CD4-positive, CD25-positive, alpha-beta regulatory T cell (primary cell): ENCODE results near the gene CLN3. TPM values are rescaled to one million over a fixed set of nuclear protein-coding genes. Genes with fewer than 3 reads are reported as not detected.

Experiments used
- ATAC-seq, 2 donors: fragments of 150-1000 bp; cut with Tn5 transposase; one replicate each; pipeline ENCODE4 v1.10.0; 2021; ENCODE audit warnings: low read depth in 2 of 2, moderate number of reproducible peaks in 2 of 2, moderate library complexity in 1 of 2
- DNase-seq, 3 donors: peaks; one replicate each; pipeline versions ENCODE4 v3.0.0 to v3.0.0-alpha.2; 2012 to 2022; ENCODE audit warnings: mixed read lengths in 1 of 3
- H3K27ac ChIP-seq: one replicate; pipeline ENCODE4 v1.7.0; 2013; ENCODE audit warnings: mild to moderate bottlenecking, low read length; ENCODE audit not compliant: insufficient read depth, poor library complexity, severe bottlenecking
- H3K27me3 ChIP-seq: one replicate; pipeline ENCODE4 v1.7.0; 2013; ENCODE audit warnings: low read length; ENCODE audit not compliant: control insufficient read depth, insufficient read depth
- H3K36me3 ChIP-seq: one replicate; pipeline ENCODE4 v1.7.0; 2013; ENCODE audit warnings: mild to moderate bottlenecking, low read length, moderate library complexity; ENCODE audit not compliant: control insufficient read depth, insufficient read depth
- H3K4me1 ChIP-seq: 2 replicates; pipeline ENCODE4 v1.7.0; 2013; ENCODE audit warnings: mild to moderate bottlenecking, low read length; ENCODE audit not compliant: insufficient read depth, control insufficient read depth, poor library complexity, severe bottlenecking
- H3K4me3 ChIP-seq: one replicate; pipeline ENCODE4 v1.7.0; 2013; ENCODE audit warnings: low read depth, mild to moderate bottlenecking, low read length, moderate library complexity
- H3K9me3 ChIP-seq, 2 experiments: 1 replicate in 1 of 2; 2 replicates in 1 of 2; pipeline ENCODE4 v1.7.0; 2013; ENCODE audit warnings: low read length in 2 of 2, mild to moderate bottlenecking in 1 of 2, moderate library complexity in 1 of 2; ENCODE audit not compliant: control insufficient read depth in 2 of 2
- H3K27ac Mint-ChIP-seq, 3 donors: one replicate each; pipeline ENCODE4 v1.8.0; 2020 to 2022; ENCODE audit warnings: mild to moderate bottlenecking in 3 of 3, mixed read lengths in 3 of 3, moderate library complexity in 2 of 3
- H3K27me3 Mint-ChIP-seq: one replicate; pipeline ENCODE4 v1.8.0; 2022; ENCODE audit warnings: mild to moderate bottlenecking, mixed read lengths
- H3K36me3 Mint-ChIP-seq: one replicate; pipeline ENCODE4 v1.8.0; 2020; ENCODE audit warnings: mixed read lengths
- H3K4me1 Mint-ChIP-seq, 4 donors: one replicate each; pipeline ENCODE4 v1.8.0; 2020 to 2022; ENCODE audit warnings: mixed read lengths in 4 of 4, mild to moderate bottlenecking in 1 of 4
- H3K4me3 Mint-ChIP-seq, 4 donors: one replicate each; pipeline ENCODE4 v1.8.0; 2020 to 2022; ENCODE audit warnings: mild to moderate bottlenecking in 4 of 4, mixed read lengths in 4 of 4, moderate library complexity in 3 of 4
- H3K9me3 Mint-ChIP-seq, 7 donors: one replicate each; pipeline ENCODE4 v1.8.0; 2020 to 2022; ENCODE audit warnings: mixed read lengths in 7 of 7, mild to moderate bottlenecking in 3 of 7, moderate library complexity in 2 of 7
- polyA plus RNA-seq, 4 donors: library from polyadenylated mRNA; unstranded; fragments of 300-500 nt; fragmentation: Illumina TruSeq; gene quantifications; one replicate each; pipeline ENCODE4 v1.2.3, GENCODE V29; 2021
- total RNA-seq: library from RNA; stranded (reverse); gene quantifications from one replicate; pipeline ENCODE4 v1.2.3, GENCODE V29; 2022

CLN3 gene
- total and polyA plus RNA-seq, 5 donors from 2014 or later, result 24.8 to 55.2 (median 31.7) TPM

DNA sequence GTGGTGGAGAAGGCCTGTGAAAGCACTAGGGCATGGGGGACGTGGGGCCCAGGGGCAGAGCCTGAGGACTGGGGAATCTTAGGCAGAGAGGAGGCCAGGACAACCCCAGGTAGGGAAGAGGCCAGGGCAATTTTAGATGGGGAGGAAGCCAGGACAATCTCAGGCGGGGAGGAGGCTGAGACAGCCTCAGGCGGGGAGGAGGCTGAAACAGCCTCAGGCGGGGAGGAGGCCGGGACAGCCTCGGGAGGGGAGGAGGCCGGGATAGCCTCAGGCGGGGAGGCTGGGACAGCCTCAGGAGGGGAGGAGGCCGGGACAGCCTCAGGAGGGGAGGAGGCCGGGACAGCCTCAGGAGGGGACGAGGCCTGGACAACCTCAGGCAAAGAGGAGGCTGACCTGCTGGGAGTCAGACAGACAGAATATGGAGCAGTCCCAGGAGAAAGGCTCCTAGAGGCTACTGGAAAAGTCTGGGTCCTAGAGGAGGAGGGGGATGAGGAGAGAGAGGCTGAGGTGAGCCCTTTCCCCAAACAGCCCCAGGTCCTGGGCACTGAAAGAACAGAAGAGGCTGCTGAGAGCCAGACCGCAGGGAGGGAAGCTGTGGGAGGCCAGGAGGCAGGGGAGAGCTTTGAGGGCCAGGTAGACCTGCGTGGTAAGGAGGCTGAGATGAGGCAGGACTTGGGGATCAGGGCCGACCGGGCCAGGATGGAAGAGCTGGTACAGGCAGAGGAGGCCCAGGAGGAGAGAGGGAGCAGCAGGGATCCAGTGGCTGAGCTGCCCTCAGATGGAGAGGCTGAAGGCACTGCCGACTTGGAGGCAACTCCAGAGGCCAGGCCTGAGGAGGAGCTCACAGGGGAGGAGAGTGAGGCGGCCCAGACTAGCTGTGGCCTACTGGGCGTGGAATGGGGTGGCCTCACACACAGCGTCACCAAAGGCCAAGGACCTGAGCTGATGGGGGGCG lies 4.2 kb upstream of the CLN3 start:
- peaks cover 46% of the 10 kb centered on the region for H3K4me1 ChIP-seq
- H3K27ac ChIP-seq, result peak overlapping the region; percentile 98
- Mint-ChIP-seq H3K36me3 (peaks cover 9% of the 10 kb centered on the region), H3K9me3 (no peaks in the 10 kb centered on the region), H3K4me1 (peaks cover 0 to 68% (median 31%) of the 10 kb centered on the region in 4 donors), H3K27me3 (no peaks in the 10 kb centered on the region), H3K4me3 (peak overlapping the region; percentile 84 to 98 (median 88)), H3K27ac (peak overlapping the region; percentile 99 to 100 (median 99))
- ATAC-seq (no peak), DNase-seq (no peak)
- no peaks in the 10 kb centered on the region for H3K9me3 ChIP-seq
- no peaks in the 10 kb centered on the region for H3K27me3 ChIP-seq
- no peaks in the 10 kb centered on the region for H3K36me3 ChIP-seq
- no peak overlapping the region for H3K4me3 ChIP-seq

DNA sequence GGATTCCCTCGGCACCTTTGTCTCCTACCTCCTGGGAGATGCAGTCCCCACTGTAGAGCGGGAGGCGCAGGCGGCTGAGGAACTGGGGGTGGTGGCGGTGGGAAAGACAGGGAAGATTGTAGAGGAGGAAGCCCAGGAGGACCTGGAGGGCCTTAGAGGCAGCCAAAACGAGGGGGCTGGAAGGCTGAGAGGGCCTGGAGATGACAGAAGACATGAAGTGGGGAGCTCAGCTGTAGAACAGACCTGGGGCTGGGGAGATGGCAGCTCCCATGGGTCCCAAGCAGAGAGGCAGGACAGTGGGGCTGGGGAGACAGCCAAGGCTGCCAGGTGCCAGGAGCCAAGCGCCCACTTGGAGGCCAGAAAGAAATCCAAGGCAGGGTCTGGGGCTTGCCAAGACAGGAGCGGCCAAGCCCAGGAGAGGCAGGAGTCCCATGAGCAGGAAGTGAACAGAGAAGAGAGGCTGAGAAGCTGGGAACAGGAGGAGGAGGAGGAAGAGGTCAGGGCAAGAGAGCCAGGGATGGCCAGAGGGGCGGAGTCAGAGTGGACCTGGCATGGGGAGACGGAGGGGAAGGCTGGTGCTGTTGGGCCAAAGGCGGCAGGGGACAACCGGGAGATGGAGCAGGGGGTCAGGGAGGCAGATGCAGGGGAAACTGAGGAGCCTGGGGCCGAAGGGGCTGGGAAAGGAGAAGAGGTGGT lies 3.4 kb upstream of the CLN3 start:
- Histone ChIP-seq H3K4me1 (peaks cover 54% of the 10 kb centered on the region), H3K9me3 (no peaks in the 10 kb centered on the region), H3K27me3 (no peaks in the 10 kb centered on the region), H3K36me3 (no peaks in the 10 kb centered on the region), H3K27ac (peak overlapping the region; percentile 98), H3K4me3 (peak overlapping the region; percentile 89)
- H3K27ac Mint-ChIP-seq, result peak overlapping the region; percentile 99 to 100 (median 99)
- H3K4me1 Mint-ChIP-seq, result peaks cover 0 to 68% (median 31%) of the 10 kb centered on the region in 4 donors
- H3K27me3 Mint-ChIP-seq, result no peaks in the 10 kb centered on the region
- peaks cover 9% of the 10 kb centered on the region for H3K36me3 Mint-ChIP-seq
- ATAC-seq (no peak), DNase-seq (peak in 1 of 3 donors; percentile 12)
- no peaks in the 10 kb centered on the region for H3K9me3 Mint-ChIP-seq
- H3K4me3 Mint-ChIP-seq, result peak overlapping the region; percentile 86 to 98 (median 90)

DNA sequence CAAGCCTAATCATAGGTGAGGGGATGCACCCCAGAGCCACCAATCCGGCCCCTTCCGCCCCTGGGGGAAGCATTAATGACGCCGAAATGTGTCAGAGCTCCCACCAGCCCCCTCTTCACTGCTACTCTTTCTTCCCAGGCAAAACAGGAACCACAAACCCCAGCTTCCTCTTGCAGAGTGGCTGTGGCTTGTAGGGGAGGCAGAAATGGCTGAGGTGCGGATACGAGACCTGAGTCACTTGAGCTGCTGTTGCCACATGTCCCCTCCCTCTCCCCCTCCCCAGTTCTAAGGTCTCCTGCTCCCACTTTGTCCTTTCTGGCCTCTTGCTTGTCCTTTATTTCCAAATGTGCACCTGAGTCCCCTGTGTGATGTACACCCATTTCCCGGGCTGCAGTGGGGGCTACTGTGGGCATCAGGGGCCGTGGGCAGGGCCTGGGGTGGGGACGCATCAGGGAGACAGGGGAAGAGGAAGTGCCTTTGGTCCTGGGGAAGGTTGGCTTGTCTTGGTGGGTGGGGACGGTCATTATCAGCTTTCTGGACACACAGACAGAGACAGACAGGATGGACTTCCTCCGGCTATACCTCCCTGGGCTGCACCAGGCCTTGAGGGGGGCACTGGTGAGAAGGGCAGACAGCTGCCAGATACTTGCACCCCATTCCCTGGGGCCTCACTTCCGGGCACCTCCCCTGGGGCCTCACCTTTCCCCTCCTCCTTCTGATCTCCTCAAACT lies 2.4 kb upstream of the CLN3 start, which contains the start of gene APOBR:
Gene APOBR, plus strand, starts transcription at position 523 of the 731 bp plus-strand sequence. Its CDS starts 39 bp downstream, at position 562.
- Histone ChIP-seq H3K36me3 (peaks cover 1% of the 10 kb centered on the region), H3K27ac (peak within 1 kb of the TSS; percentile 98), H3K27me3 (no peaks in the 10 kb centered on the region), H3K9me3 (no peaks in the 10 kb centered on the region), H3K4me1 (peaks cover 64% of the 10 kb centered on the region), H3K4me3 (peak within 1 kb of the TSS; percentile 89)
- peak within 1 kb of the TSS; percentile 86 to 98 (median 90) for H3K4me3 Mint-ChIP-seq
- no peaks in the 10 kb centered on the region for H3K9me3 Mint-ChIP-seq
- peak within 1 kb of the TSS; percentile 99 to 100 (median 99) for H3K27ac Mint-ChIP-seq
- H3K4me1 Mint-ChIP-seq, result peaks cover 0 to 73% (median 31%) of the 10 kb centered on the region in 4 donors
- H3K36me3 Mint-ChIP-seq, result peaks cover 9% of the 10 kb centered on the region
- H3K27me3 Mint-ChIP-seq, result no peaks in the 10 kb centered on the region
- ATAC-seq (peak; percentile 82 to 84), DNase-seq (peak; percentile 80 to 96 (median 90))

DNA sequence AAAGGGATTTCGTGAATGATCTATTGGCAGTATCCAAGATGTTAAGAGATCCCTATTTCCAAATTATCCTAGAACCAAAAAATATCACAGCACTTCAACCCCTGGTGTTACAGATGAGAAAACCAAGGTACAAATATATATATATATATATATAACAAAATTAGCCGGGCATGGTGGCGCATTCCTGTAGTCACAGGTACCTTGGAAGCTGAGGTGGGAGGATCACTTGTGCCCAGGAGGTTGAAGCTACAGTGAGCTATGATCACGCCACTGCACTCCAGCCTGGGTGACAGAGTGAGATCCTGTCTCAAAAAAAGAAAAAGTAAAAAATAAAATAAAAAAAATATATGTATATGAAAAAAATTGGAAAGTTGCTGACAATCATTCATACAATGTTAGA lies 637 bp upstream of the CLN3 start:
- no peaks in the 10 kb centered on the region for H3K9me3 ChIP-seq
- DNase-seq, result no peak
- H3K27me3 Mint-ChIP-seq, result no peaks in the 10 kb centered on the region
- H3K36me3 Mint-ChIP-seq, result peaks cover 11% of the 10 kb centered on the region
- H3K9me3 Mint-ChIP-seq, result no peaks in the 10 kb centered on the region
- peaks cover 14% of the 10 kb centered on the region for H3K36me3 ChIP-seq
- peaks cover 0 to 83% (median 36%) of the 10 kb centered on the region in 4 donors for H3K4me1 Mint-ChIP-seq
- H3K4me3 ChIP-seq, result peak overlapping the region; percentile 89
- H3K27ac ChIP-seq, result peak overlapping the region; percentile 98
- peak overlapping the region; percentile 99 to 100 (median 99) for H3K27ac Mint-ChIP-seq
- peak overlapping the region; percentile 96 to 98 (median 98) for H3K4me3 Mint-ChIP-seq
- peaks cover 72% of the 10 kb centered on the region for H3K4me1 ChIP-seq
- H3K27me3 ChIP-seq, result no peaks in the 10 kb centered on the region
- ATAC-seq, result no peak

DNA sequence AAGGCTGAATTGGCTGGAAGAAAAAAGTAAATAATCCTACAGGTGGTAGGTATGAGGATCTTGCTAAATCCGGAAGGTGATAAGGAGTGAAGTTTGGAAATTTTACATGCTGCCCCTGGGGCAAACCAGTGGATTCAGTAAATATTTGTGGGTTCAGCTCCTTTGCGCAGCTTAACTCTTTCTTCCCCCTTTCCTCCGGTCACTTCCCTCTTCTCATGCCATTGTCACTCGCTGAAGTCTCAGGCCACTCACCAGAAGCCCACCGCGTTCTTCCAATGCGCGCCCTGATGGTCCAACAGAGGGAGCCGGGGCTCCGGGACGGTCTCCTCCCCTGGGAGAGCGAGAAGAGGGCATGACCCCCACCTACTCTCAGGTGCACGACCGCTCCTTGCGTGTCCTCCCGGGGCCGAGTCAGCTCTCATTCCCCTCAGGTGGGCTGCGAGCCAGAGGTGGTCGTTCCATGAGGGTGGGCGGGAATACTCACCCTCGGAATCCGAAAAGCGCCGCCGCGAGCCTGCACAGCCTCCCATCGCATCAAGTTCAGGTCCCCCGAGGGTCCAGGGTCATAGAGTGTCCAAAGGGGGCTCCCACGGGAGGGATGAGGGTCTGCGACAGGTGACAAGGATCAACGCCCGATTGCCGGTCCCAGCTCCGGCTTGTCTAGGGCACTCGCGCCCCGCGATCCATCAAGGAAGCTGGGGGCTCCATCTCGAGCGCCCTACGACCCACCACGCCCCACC lies 474 bp downstream of the CLN3 start:
- Histone ChIP-seq H3K27me3 (no peaks in the 10 kb centered on the region), H3K4me1 (peaks cover 69% of the 10 kb centered on the region), H3K27ac (peak overlapping the region; percentile 98), H3K36me3 (peaks cover 22% of the 10 kb centered on the region), H3K9me3 (no peaks in the 10 kb centered on the region), H3K4me3 (peak overlapping the region; percentile 89)
- H3K36me3 Mint-ChIP-seq, result peaks cover 8% of the 10 kb centered on the region
- H3K27ac Mint-ChIP-seq, result peak overlapping the region; percentile 99 to 100 (median 99)
- ATAC-seq, result no peak
- no peaks in the 10 kb centered on the region for H3K27me3 Mint-ChIP-seq
- DNase-seq, result peak in 1 of 3 donors; percentile 29
- H3K9me3 Mint-ChIP-seq, result no peaks in the 10 kb centered on the region
- peaks cover 0 to 77% (median 34%) of the 10 kb centered on the region in 4 donors for H3K4me1 Mint-ChIP-seq
- H3K4me3 Mint-ChIP-seq, result peak overlapping the region; percentile 96 to 98 (median 98)

DNA sequence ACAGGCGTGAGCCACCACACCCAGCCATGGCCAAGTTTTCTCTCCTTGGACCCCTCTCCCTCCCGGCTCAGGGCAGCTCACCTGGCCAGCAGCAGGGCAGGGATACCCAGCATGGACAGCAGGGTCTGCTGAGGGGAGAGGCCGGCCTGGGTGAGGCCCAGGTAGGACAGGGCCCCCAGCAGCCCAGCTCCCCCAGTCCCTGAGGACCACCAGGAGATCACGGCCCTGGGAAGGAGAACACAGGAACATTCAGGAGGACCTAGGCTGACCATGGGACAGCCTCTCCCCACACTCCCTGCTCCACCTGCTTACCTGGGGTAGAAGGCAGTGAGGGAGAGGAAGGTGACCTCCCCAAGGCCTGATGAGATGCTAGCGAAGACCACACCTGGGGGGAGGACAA lies 5.6 kb downstream of the CLN3 start:
- Histone ChIP-seq H3K27me3 (no peaks in the 10 kb centered on the region), H3K4me3 (no peak overlapping the region), H3K4me1 (peaks cover 28% of the 10 kb centered on the region), H3K27ac (no peak overlapping the region), H3K36me3 (peaks cover 49% of the 10 kb centered on the region), H3K9me3 (no peaks in the 10 kb centered on the region)
- peak in 1 of 2 donors; percentile 29 for ATAC-seq
- Mint-ChIP-seq H3K4me1 (peaks cover 0 to 31% (median 5%) of the 10 kb centered on the region in 4 donors), H3K4me3 (no peak overlapping the region), H3K36me3 (peaks cover 11% of the 10 kb centered on the region), H3K27me3 (no peaks in the 10 kb centered on the region), H3K27ac (peak overlapping the region in 1 of 3 donors; percentile 26), H3K9me3 (no peaks in the 10 kb centered on the region)
- no peak for DNase-seq
